SK-N-SH (cell line): ENCODE measurements around the gene SYCP1. TPM values are rescaled to one million over a fixed set of nuclear protein-coding genes. Genes with fewer than 3 reads are reported as not detected.

Source experiments
- CTCF ChIA-PET: fragments of 300-600, 350-600 bp; formaldehyde crosslinking; extraction: SDS; loops from one replicate; lab custom pipeline; 2021; lab: Yijun Ruan, JAX
- POLR2A ChIA-PET: fragments of 350-600 bp; sonication (Branson Sonifier 250); formaldehyde crosslinking; extraction: SDS; loops from one replicate; lab custom pipeline; 2020; ENCODE audit warnings: antibody characterized with exemption, inconsistent platforms; lab: Yijun Ruan, JAX
- DNase-seq: peaks from one replicate; pipeline ENCODE4 v3.0.0; 2012
- H2AFZ ChIP-seq: fragments of 200-600 bp; sonication (generic); 2 replicates; pipeline ENCODE4 v1.8.1; 2016; ENCODE audit warnings: antibody characterized with exemption, mild to moderate bottlenecking, low read depth
- H3F3A ChIP-seq: fragments of 200-600 bp; sonication (generic); replicated peaks from 2 replicates; pipeline ENCODE3; 2016; ENCODE audit warnings: antibody characterized with exemption, mild to moderate bottlenecking; ENCODE audit not compliant: insufficient read depth
- H3K27ac ChIP-seq, 2 experiments: fragments of 200-500 bp in 1 of 2; fragments of 200-600 bp in 1 of 2; sonication (Bioruptor generic) in 1 of 2; sonication (generic), shearing (Covaris generic) in 1 of 2; 2 replicates each; pipeline versions ENCODE4 v1.5.1 to v1.6.1; 2014 to 2016; ENCODE audit warnings: low read depth in 2 of 2, inconsistent platforms in 1 of 2, low read length in 1 of 2, mild to moderate bottlenecking in 1 of 2, mixed read lengths in 1 of 2
- H3K27me3 ChIP-seq: fragments of 200-600 bp; sonication (generic), shearing (Covaris generic); 2 replicates; pipeline ENCODE4 v1.6.1; 2016; ENCODE audit warnings: mixed run types; ENCODE audit not compliant: insufficient read depth
- H3K36me3 ChIP-seq, 2 experiments: fragments of 200-500 bp in 1 of 2; fragments of 200-600 bp in 1 of 2; sonication (Bioruptor generic) in 1 of 2; sonication (generic) in 1 of 2; replicated peaks in 1 of 2; 2 replicates each; pipeline versions ENCODE3 to v1.5.1; 2014 to 2016; ENCODE audit warnings: low read length in 1 of 2, mild to moderate bottlenecking in 1 of 2; ENCODE audit not compliant: insufficient read depth in 2 of 2, control insufficient read depth in 1 of 2
- H3K4me1 ChIP-seq, 2 experiments: fragments of 200-500 bp in 1 of 2; fragments of 200-600 bp in 1 of 2; sonication (Bioruptor generic) in 1 of 2; sonication (generic), shearing (Covaris generic) in 1 of 2; 2 replicates each; pipeline versions ENCODE4 v1.5.1 to v1.6.1; 2014 to 2016; ENCODE audit warnings: low read depth in 1 of 2, low read length in 1 of 2, mixed run types in 1 of 2; ENCODE audit not compliant: insufficient read depth in 2 of 2, control insufficient read depth in 1 of 2
- H3K4me2 ChIP-seq: fragments of 200-600 bp; sonication (generic), shearing (Covaris generic); 2 replicates; pipeline ENCODE4 v1.6.1; 2017; ENCODE audit warnings: mixed run types
- H3K4me3 ChIP-seq, 2 experiments: fragments of 200-500 bp in 1 of 2; fragments of 200-600 bp in 1 of 2; sonication (Bioruptor generic) in 1 of 2; sonication (generic), shearing (Covaris generic) in 1 of 2; 2 replicates each; pipeline versions ENCODE4 v1.5.1 to v1.8.1; 2014 to 2016; ENCODE audit warnings: low read depth in 2 of 2, inconsistent platforms in 1 of 2, low read length in 1 of 2, mild to moderate bottlenecking in 1 of 2, mixed read lengths in 1 of 2, moderate library complexity in 1 of 2
- H3K79me2 ChIP-seq: fragments of 200-600 bp; sonication (generic); 2 replicates; pipeline ENCODE4 v1.8.1; 2017; ENCODE audit warnings: mild to moderate bottlenecking; ENCODE audit not compliant: insufficient read depth
- H3K9ac ChIP-seq: fragments of 200-600 bp; sonication (generic); 2 replicates; pipeline ENCODE4 v1.6.1; 2017; ENCODE audit warnings: mixed run types
- H3K9me2 ChIP-seq: fragments of 200-600 bp; sonication (generic); 2 replicates; pipeline ENCODE4 v1.6.1; 2017; ENCODE audit warnings: mixed run types
- H3K9me3 ChIP-seq: fragments of 200-600 bp; sonication (generic); 2 replicates; pipeline ENCODE4 v1.6.1; 2017; ENCODE audit warnings: mixed run types, mild to moderate bottlenecking, moderate library complexity
- H4K20me1 ChIP-seq: fragments of 200-600 bp; sonication (generic); 2 replicates; pipeline ENCODE4 v1.6.1; 2017; ENCODE audit warnings: mild to moderate bottlenecking, mixed run types; ENCODE audit not compliant: insufficient read depth
- ELF1 ChIP-seq: IDR thresholded peaks from 2 replicates; pipeline ENCODE4 v1.4.0; 2012
- FOXM1 ChIP-seq: IDR thresholded peaks from 2 replicates; pipeline ENCODE4 v1.4.0; 2012; ENCODE audit warnings: low read depth, mild to moderate bottlenecking
- IRF3 ChIP-seq: fragments of 150-350 bp; IDR thresholded peaks from 2 replicates; pipeline ENCODE4 v1.6.1; 2016; ENCODE audit warnings: mild to moderate bottlenecking, low read depth, low read length
- NRF1 ChIP-seq: IDR thresholded peaks from 2 replicates; pipeline ENCODE4 v1.6.1; 2012; ENCODE audit warnings: low read depth, mild to moderate bottlenecking, low read length
- RAD21 ChIP-seq: IDR thresholded peaks from 2 replicates; pipeline ENCODE4 v1.6.1; 2012; ENCODE audit warnings: mild to moderate bottlenecking, low read length
- TEAD4 ChIP-seq: IDR thresholded peaks from 2 replicates; pipeline ENCODE4 v1.4.0; 2012; ENCODE audit warnings: mild to moderate bottlenecking, borderline replicate concordance; ENCODE audit not compliant: insufficient read depth
- WGBS: methylation state at CpG from one replicate; pipeline ENCODE4 v1.1.6; 2017; ENCODE audit warnings: low lambda C conversion rate; 5-methylcytosine and 5-hydroxymethylcytosine counted together
- polyA plus RNA-seq, 3 experiments: library from polyadenylated mRNA; depleted of rRNA; stranded (reverse); fragments of >200 nt; gene quantifications; 2 replicates each; pipeline ENCODE4 v1.2.3, GENCODE V29; 2012
- TF ChIP-seq, protein P1 (sequence below): IDR thresholded peaks from 2 replicates; pipeline ENCODE4 v1.4.0; 2012; ENCODE audit warnings: low read depth, borderline replicate concordance

Gene SYCP1
- polyA plus RNA-seq, 1 of the 3 experiments (the other 2 are of a cell fraction), result not detected

- H4K20me1 ChIP-seq, result no peaks in the 10 kb centered on the region
- no peak overlapping the region for H3K27ac ChIP-seq
- POLR2A ChIA-PET, result no interaction called here
- no peaks in the 10 kb centered on the region for H3K27me3 ChIP-seq
- H3K4me1 ChIP-seq, result no peaks in the 10 kb centered on the region
- H3K36me3 ChIP-seq, result no peaks in the 10 kb centered on the region
- 47% methylated on average over 5 of the region's 5 CpGs for WGBS
- no peak overlapping the region for H3K9ac ChIP-seq
- no peak for TF ChIP-seq IRF3
- no peak for TF ChIP-seq FOXM1
- TF ChIP-seq, all 33 proteins: peak for 0
- Histone ChIP-seq H3K9me3 (no peaks in the 10 kb centered on the region), H3K4me2 (no peak overlapping the region), H3K79me2 (no peaks in the 10 kb centered on the region), H3K4me3 (no peak overlapping the region), H2AFZ (no peak overlapping the region), H3K9me2 (no peaks in the 10 kb centered on the region), H3F3A (no peaks in the 10 kb centered on the region)
- CTCF ChIA-PET, result no interaction called here
- no peak for DNase-seq
Observed at GRCh38 chr1:114831276-114831994, 23.2 kb upstream of the SYCP1 start.

DNA sequence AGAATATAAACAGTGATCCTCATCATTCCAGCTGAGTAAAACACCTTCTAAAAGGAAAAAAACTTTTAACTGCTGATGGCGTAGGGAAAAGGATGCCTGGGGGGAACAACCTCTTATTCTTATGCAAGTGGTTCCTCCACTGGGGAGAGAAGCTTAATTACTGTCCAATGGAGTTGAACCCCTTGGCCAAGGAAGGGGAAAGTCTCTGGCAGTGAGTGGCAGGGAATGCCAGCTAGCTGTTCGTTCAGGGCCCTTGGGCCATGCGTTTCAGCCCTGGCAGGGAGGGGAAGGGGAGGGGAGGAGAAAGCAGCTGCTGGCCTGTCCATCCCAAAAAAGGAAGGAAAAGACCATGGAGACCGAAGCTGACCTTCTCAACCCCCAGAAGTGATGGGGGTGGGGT, 22.6 kb upstream of the SYCP1 start:
- Histone ChIP-seq H3K27ac (no peak overlapping the region), H2AFZ (no peak overlapping the region), H4K20me1 (no peaks in the 10 kb centered on the region), H3K9ac (no peak overlapping the region), H3K4me1 (no peaks in the 10 kb centered on the region), H3K36me3 (no peaks in the 10 kb centered on the region), H3K79me2 (no peaks in the 10 kb centered on the region), H3K9me3 (no peaks in the 10 kb centered on the region), H3K9me2 (no peaks in the 10 kb centered on the region), H3K27me3 (no peaks in the 10 kb centered on the region), H3F3A (no peaks in the 10 kb centered on the region), H3K4me2 (no peak overlapping the region), H3K4me3 (no peak overlapping the region)
- CTCF ChIA-PET, result no interaction called here
- DNase-seq, result no peak
- POLR2A ChIA-PET, result no interaction called here
- TF ChIP-seq TEAD4, result no peak
- no peak for TF ChIP-seq ELF1
- TF ChIP-seq FOXM1, result no peak
- TF ChIP-seq RAD21, result no peak
- 19% methylated on average over 4 of the region's 4 CpGs for WGBS

DNA sequence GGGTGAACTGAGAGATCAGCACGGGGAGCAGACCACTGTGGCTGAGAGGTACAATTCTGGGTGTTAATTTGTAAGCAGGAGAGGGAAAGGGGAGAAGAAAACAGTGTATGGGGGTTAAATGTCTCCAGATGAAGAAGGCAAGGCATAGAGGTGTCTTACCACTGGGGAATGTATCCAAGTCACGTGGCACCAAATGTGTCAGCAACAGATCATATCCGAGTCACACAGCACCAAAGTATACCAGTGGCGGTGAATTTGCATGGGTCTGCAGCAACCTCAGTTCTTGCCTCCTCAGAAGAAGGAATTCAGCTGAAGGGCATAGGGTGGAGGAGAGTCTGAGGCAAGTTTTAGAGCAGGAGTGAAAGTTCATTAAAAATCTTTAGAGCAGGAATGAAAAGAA, 21.2 kb upstream of the SYCP1 start:
- no peaks in the 10 kb centered on the region; the same call in 1 of the 2 replicates for H3K27me3 ChIP-seq
- no peaks in the 10 kb centered on the region for H3K79me2 ChIP-seq
- H3K9me3 ChIP-seq, result no peaks in the 10 kb centered on the region
- CTCF ChIA-PET, result no interaction called here
- H3K9me2 ChIP-seq, result no peaks in the 10 kb centered on the region
- POLR2A ChIA-PET, result no interaction called here
- H3K4me3 ChIP-seq, result no peak overlapping the region
- H2AFZ ChIP-seq, result no peak overlapping the region
- no peaks in the 10 kb centered on the region for H3K4me1 ChIP-seq
- no peak overlapping the region for H3K4me2 ChIP-seq
- no peak for DNase-seq
- H4K20me1 ChIP-seq, result no peaks in the 10 kb centered on the region
- H3K9ac ChIP-seq, result no peak overlapping the region
- 17% methylated on average over 4 of the region's 4 CpGs for WGBS
- H3K27ac ChIP-seq, result no peak overlapping the region
- H3F3A ChIP-seq, result no peaks in the 10 kb centered on the region
- TF ChIP-seq NRF1, result no peak
- TF ChIP-seq, protein P1, sequence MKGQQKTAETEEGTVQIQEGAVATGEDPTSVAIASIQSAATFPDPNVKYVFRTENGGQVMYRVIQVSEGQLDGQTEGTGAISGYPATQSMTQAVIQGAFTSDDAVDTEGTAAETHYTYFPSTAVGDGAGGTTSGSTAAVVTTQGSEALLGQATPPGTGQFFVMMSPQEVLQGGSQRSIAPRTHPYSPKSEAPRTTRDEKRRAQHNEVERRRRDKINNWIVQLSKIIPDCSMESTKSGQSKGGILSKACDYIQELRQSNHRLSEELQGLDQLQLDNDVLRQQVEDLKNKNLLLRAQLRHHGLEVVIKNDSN, result peak; percentile 29; the same call in 1 of the 2 replicates
- TF ChIP-seq, all 33 proteins: peak for 1
- no peaks in the 10 kb centered on the region for H3K36me3 ChIP-seq
